HG02642 (cell line): ENCODE results near the gene PCCB.
A peak's percentile ranks its signal among the peaks of the same experiment; 100 is the strongest.
"Not testable (repeated sequence)": the region's sequence is repeated elsewhere in the genome, so short reads cannot be mapped to it uniquely, and the experiment has no call there.

Source experiments
- ATAC-seq: cut with Tn5 transposase; IDR thresholded peaks from one replicate; pipeline ENCODE4 v1.9.1; 2021; ENCODE audit warnings: mild to moderate bottlenecking; ENCODE audit not compliant: unreplicated experiment, poor library complexity

Gene PCCB

DNA sequence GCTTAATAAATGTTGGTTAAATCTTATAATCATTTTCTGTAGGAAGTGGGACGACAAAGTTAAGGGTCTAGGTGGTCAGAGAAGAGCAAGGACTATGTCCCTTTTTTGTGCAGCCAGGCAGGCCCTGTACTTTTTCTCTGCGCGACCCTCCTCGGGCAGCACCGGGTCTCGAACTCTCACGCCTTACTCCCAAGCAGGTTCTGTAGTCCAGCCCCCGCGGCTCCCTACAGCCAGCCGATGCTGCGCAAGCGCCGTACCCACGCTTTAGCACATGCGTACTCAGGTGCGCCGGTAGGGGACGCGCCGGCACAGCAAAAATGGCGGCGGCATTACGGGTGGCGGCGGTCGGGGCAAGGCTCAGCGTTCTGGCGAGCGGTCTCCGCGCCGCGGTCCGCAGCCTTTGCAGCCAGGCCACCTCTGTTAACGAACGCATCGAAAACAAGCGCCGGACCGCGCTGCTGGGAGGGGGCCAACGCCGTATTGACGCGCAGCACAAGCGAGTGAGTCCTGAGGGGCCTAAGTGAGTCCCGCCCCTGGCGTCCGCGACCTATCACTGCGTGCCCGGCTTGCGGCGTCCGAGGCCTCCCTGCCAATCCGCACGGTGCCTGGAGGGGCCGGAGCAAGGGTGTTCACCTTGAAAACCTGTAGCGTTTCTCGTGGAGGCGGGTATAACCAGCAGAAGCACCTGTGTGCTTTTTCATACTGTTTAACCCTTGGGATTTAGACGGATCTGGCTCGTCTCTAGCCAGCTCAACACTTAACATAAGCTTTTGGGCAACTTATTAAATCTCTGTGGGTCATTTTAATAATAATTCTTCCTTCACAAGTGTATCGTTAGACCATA, at the start of gene PCCB:
TSS of gene PCCB (plus strand) at position 282 of the 844 bp plus-strand sequence. CDS start at position 318, 36 bp downstream.
- peak; percentile 99 for ATAC-seq

DNA sequence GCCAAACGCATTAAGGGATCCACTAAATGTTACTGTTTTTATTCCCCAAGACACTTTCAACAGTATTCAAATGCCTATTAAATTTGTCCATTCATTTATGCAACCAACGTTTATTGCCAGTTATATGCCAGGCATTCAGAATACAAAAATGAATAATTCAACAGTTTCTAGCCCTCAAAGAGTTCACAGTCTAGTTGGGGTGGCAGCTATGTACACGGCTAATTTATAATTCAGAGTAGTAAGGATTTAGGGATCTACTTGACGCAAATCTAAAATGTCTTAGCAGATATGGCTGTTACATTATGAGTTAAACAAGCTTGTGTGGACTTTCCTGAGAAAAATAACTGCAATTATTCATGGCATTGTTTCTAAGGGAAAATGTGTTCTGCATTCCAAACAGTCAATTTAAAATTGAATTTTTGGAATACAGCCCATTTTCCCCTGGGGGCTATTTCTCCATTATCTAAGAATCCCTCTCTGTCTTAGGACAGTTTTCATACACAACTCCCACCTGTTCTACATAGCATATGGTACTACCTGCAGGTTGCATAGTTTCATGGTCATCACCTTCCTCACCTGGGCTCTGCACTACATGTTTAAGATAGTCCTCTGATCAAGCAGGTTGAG, 42.5 kb upstream of the PCCB start:
- no peak for ATAC-seq

DNA sequence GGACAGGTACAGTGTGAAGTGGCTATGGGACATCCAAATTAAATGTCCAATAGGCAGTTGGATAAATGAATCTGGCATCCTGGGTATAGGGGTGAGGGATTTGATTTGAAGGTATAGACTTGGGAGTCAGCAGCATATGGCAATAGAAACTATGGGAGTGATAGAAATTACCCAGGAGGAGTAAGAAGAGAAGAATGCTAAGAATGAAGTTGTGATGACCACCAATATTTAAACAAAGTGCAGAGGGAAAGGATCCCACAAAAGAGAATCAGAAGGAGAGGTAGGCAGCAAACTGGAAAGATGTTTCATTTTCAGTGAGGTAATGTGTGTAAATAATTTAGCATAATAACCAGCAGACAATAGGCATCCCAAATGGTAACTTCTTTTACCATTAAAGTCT, 40.2 kb upstream of the PCCB start:
- ATAC-seq, result no peak

DNA sequence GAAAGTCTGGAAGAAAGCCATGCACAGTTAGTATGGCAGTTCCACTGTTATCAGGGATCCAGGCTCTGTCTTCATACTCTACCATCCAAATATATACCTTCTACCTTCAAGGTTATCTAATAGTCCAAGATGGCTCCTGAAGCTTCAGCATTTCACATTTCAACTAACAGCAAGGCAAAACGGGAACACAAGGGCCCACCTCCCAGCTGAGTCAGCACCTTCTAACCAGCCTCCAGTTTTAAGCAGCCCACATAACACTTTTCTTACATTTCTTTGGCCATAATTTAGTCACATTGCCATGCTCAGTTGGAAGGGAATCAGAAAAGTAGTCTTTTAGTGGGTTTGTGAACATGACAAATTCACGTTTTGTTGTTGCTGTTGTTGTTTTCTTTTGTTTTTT, 38.6 kb upstream of the PCCB start:
- no peak for ATAC-seq

DNA sequence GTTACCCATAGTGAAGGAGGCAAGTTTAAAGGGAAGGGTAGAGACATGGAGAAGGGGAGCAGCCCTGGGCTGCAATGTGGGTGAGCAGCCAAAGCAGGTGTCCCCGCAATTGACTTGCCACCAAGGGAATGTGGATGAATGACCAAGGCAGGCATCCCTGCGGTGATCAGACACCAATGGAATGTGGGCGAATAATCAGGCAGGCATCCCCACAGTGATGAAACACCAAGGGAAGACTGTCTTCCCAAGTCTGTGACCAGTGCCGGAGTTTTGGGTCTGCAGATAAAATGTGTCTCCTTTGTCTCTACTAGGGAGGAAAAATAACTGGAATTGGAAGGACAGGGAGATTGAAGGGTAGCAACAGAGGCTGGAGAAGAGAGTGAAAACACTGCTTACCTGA, 27.4 kb upstream of the PCCB start:
- ATAC-seq, result not testable (repeated sequence)

DNA sequence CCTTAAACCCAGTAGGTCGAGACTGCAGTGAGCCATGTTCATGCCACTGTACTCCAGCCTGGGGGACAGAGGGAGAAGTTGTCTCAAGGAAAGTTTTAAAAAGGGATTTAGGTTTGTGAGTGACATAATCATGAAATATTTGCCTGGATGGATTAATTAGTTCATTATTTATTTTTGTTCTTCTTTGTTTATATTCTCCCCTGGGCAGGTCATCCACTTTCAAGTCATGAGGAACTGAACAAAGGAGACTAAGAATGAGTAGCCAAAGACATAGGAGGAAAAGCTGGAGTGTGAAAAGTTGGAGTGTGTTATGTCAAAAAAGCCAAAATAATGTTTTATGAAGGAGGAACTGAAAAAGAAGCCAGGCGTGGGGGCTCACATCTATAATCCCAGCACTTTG, 17.7 kb upstream of the PCCB start:
- ATAC-seq, result no peak

DNA sequence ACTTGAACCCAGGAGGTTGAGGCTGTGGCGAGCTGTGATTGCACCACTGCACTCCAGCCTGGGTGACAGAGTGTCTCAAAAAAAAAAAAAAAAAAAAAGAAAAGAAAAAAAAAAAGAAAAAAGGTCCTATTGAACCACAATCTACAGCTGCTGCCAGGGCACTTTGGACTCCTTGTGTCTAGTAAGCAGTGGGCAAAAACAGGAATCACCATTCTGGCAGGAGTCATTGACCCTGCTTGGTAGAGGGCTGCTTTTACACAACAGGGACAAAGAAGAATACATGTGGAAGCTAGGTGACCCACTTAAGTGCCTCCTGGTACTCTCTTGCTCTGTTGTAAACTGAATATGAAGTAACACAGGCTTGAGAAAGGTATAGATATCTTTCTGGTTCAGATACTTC, 14.6 kb upstream of the PCCB start:
- ATAC-seq, result no peak

DNA sequence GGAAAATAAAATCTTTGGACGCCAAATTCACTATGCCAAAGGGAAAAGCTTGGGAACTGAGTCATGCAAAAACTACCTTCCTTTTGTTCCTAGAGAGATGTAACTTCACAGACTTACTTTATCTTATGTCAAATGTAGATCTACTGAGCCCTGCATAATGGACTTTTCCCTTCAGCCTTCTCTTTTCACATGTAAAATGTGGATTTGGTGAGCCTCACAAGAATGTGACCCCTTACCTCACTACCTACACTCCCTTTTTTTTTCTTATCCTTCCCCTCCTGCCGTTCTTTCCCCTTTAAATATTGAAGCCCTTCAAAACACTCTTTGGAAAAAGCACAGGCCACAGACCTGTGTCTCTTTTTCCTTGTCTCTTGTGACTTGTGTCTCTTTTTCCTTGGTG, 14.0 kb upstream of the PCCB start:
- ATAC-seq, result no peak

DNA sequence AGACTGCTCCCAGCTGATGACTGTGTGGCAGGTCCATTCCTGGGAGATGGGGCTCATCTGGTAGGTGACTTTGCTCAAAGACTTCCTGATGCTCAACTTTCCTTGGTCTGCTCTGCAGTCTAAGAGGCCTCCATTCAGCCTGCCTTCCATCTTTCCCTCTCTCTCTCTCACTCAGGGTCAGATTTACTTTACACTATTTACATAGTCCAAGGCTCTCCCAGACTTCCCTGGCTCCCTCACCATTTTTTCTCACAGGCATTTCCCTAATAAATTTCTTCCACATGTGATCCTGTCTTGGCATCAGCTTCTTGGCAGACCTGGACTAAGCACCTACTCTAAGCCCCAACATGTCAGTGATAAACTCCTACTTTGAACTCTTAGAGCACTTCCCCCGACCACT, 13.0 kb upstream of the PCCB start:
- no peak for ATAC-seq

DNA sequence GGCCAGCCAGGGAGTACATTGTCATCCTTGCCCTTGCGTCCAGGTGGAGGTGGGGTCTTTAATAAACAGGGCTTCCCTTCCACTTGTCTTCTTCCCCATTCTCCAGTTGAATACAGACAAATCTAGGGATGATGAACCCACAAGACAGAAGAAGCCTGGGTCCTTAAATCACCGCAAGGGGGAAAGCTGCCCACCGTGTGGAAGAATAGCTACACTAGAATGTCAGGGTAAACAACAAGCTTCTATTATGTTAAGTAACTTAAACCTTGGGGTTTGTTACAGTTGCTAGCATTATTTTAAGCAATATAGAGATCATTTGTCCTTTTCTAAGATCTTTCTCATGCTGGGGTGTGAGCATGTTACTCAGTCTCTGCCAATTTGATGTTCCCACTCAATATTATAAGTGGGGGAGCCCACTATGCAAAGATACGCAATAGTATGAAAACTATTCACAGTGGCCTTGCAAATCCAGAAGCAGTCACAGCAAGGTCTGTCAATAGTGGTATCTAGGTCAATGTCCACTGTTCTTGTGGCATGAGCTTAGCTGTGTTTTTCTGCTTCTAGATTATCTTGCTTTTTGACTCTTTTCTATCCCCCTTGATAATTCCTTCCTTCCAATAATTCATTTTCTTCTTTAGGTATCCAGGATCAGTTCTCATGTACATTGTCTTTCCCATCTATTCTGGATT, 12.0 kb upstream of the PCCB start:
- ATAC-seq, result no peak

DNA sequence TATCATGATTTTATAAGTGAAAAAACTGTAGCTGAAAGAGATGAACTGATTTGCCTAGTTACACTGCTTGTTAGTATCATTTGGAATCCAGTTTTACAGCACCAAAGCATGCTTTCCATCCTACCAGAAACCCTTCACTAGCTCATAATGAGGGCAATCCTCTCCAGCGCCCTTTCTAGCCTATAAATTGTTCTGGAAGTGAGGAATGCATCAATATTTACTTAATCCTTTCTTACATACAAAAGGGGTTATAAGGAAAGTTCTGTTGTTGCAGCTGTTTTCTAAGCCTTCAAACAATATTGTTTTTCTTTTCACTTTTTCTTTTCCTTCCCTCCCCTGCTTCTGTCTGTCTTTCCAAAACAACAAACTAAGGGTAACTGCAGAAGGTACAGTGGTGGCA, 11.0 kb upstream of the PCCB start:
- no peak for ATAC-seq

DNA sequence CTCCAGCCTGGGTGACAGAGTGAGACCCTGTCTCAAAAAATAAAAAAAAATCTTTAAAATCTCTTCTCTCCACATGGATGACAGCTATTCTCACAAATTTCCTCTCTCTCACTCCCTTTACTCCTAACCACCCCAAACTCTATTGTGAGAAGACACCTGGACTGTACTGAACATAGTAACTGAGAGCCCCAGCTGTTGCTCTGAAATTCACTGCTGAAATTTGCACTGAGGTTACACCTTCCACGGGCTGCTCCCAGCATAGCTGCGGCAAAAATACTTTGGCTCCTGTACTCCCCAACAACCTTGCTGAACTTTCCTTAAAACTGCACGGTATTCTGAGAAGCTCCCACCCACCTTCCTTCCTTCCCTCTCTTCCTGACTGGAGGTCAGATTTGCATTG, 4.4 kb upstream of the PCCB start:
- ATAC-seq, result no peak

DNA sequence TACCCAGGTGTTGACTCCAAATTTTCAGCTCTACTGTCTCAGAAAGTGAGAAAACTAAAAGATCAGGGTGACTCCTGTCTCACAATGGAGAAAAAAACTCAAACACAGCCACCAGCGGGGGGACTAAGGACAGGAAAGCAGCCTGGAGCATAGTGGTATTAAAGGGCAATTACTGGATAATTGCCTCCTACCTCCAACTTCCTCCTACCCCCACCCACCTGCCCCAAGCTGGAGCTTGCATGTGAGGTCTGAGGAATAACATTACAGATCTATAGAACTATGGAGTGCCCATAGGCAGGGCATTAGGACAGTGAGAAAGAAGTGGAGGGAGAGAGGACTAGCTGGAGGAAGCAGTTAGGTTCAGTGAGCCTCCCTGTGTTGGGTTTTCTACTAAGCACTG, 2.7 kb upstream of the PCCB start:
- ATAC-seq, result no peak

DNA sequence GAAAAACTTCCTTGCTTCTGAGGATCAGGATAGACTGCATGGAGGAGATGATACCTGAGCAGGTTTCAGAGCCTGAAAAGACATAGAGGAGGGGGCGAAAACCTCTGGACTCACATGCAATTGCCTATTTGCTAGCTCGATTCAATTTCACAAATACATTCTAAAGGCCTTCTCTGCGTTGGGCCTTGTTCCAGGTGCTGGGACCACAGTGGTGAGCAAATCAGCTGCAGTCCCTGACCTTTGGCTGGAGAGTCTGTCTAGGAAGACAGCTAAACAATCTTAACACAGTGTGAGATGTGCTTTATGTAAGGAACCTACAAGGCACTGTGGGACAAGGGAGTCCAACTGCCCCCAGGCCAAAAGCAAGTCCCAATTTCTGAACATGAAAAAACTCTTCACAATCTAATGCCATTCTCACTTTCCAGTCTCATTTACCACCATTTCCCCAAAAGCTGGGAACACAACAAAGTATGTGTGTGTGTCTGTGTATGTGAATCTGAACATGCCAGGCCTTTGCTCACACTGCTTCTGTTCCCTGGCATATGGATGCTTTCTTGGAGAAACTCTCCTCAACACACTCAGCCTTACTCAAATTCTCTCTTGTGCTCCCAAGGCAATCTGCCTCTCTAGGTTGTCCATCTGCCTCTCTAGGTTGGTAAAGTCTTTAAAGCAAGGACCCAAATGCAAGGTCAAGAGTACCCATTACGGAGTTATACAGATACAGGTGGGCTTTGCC, 2.1 kb upstream of the PCCB start:
- ATAC-seq, result no peak

DNA sequence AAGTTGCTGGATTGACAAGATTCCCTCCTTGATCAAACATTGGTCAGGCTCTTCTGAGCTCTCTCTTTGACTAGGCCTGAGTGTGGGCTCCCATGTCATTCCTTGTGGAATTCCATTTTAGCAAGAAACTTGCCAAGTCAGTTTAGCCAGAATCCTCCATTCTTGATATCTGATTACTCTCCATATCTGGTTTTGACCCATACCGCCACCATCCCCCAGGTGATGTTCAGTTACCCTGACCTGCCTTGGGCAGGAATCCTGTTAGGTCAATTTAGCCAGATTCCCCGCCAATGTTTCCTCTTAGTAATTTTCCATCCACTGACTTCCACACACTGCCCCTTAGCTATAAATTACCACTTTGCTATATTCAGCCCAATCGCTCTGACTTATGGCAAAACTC, 1.0 kb upstream of the PCCB start:
- no peak for ATAC-seq

DNA sequence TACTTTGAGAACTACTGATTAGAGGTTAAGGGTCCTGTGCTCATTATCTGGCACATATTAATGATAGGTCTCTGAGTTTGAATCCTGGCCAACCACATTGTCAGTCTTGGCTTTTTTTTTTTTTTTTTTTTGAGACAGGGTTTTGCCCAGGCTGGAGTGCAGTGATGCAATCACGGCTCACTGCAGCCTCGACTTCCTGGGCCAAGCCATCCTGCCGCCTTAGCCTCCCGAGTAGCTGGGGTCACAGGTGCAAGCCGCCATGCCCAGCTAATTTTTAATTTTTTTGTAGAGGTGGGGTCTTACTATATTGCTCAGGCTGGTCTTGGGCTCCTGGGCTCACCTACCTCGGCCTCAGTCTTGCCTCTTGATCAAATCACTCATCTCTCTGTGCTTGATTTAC, 547 bp upstream of the PCCB start:
- no peak for ATAC-seq

DNA sequence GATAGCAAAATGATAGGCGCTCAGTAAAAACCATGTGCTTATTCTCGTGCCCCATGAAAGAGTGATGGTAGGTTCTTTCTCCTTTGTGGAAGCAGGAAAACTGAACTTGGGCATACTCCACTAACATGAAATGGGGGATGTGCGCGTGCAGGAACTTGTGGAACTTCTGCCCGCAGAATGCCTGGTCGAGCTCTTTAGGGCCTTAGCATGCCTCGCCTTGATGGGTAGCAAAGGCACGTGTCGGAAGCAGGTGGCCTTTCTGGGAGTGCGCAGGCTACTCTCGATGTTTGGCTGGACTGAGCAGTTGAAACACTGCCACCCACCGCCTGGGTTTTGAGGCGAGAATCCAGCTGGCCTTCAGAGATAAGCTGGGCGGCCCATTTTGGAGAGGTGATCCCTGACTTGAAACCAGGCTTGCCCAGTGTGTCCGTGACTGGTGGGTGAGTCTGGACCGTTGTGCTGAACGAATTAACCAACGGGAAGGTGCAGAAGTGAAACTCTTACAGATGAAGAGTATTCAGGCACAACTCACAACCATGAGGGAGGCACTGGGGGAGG, 842 bp downstream of the PCCB start:
- ATAC-seq, result peak; percentile 5

DNA sequence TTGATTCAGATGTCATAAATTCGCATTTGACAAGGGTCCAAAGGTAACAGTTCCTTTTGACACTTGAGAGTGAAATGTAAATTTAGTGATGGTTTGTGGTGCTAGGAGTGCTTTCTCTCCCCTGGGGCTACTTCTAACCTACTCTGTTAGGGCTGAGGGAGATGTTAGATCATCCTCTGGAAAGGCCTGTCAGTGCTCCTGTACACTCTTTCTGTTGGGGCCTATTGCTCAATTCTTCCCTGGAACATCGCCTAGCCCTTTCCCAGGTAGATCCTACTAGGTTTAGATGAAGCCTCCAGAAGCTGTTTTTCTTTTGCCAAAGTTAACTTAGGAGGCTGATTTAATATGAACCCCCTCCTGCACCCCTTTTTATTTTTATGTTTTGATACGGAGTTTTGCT, 1.4 kb downstream of the PCCB start:
- no peak for ATAC-seq

DNA sequence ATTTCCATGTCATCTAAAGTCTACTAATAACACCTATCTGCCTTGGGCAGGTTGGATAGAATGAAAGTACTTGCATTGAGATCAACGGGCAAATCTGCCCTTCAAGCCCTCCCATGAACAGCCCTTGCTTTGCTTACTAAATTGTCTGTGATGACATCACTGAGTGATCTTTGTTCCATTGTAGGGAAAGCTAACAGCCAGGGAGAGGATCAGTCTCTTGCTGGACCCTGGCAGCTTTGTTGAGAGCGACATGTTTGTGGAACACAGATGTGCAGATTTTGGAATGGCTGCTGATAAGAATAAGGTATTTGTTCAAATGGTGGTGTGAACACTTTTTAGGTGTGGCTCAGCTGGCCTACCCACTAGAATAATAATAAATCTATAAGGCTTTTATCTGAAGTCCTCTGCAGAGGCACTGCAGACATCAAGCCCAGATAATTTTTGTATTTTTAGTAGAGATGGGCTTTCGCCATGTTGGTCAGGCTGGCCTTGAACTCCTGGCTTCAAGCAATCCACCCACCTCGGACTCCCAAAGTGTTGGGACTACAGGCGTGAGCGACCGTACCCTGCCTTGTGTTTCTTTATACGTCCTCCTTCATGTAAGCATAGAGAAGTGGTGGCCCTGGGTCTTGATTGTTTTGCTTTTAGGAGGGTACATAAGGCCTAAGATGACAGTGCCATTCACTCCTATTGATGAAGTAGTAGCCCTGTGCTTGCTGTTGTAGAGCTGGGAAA, 5.7 kb downstream of the PCCB start:
- ATAC-seq, result no peak

DNA sequence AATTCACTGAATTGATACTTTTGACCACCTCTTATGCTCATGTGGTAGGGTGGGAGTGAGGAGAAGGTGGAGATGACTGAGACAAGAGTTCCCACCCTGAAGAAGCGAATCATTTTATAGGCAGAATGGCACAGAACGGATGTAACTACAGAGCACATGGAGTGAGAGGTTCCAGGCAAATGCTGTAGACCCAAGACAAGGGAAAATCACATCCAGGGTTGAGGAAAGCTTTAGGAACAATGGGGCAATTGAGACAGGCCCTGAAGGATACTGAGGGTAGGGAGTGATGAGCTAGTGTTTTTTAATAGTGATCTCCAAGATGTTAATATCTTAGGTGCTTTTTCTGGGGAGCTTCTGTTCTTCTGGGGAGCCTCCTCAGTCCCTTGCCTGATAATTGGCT, 8.1 kb downstream of the PCCB start:
- ATAC-seq, result no peak
